NCI-H1105 (cell line): ENCODE data around the gene HTR4.

Experiments
- DNase-seq: peaks from one replicate; lab custom pipeline; 2025; lab: John Stamatoyannopoulos, UW

The HTR4 gene

DNA sequence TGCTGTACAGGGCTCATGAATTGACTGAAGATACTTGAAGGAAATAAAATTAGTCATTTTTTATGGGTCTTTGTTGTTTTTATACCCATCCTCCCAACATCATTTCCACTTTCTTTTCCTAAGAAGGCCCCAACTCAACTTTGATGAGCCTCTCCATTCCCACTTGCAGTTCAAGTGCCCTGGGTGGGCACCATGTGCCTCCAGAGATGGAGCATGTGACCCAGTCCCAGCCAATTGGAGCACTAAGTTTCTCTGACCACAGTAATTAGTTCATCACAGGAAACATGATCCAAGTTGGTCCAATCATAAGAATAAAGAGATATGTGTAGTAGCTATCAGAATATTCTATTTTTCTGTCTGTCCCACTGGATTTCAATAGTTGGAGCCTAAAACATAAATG is 46.9 kb downstream of the HTR4 start:
- no peak for DNase-seq

DNA sequence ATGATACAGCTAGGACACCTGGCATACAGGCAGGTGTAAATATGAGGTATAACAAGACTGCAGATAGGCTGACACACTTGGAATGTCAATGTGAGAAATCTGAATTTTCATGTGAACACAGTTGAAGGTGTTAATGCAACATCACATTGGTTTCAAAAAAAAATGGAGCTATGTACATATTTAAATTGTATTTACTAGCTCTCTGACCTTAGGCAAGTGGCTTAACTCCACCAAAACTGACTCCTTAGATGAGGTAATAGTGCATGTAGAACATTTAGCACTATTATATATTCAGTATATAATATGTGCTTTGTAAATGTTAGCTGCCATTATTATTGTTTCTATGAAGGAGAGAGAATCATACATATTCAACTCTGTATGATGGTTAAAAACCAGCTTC is 48.0 kb downstream of the HTR4 start:
- DNase-seq, result no peak

DNA sequence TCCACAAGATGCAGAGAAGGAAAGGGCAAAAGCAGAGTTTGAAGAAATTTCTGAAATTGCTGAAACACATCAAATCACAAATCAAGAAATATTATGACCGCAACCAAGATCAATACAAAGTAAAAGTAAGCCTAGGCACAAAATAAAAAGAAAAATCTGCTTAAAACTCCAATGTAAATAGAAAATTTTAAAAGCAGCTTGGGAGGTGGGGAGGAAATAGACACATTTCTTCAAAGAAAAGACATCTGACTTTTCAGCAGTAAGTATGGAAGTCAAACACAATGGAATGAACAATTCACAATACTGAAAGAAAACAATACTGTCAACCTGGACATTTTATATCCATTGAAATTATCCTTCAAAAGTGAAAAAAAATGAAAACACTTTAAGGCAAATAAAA is 55.1 kb downstream of the HTR4 start:
- no peak for DNase-seq

DNA sequence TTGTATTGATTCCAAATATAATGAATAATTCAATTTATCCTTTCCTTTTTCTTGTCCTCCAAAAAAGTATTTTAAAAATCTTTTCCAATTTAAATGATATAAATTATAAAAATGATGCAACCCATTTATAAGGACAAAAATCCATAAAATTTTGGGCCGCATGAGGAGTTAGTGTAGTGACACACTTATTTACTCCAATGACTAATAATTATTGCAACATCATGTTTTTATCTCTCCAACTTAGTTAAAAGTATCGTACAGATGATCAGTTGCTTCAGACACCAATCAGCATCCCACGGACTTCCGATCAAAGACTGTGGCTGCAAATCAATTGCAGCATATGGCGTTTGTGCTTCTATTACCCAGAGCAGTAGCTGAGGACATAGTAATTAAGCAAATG is 58.6 kb downstream of the HTR4 start:
- no peak for DNase-seq

DNA sequence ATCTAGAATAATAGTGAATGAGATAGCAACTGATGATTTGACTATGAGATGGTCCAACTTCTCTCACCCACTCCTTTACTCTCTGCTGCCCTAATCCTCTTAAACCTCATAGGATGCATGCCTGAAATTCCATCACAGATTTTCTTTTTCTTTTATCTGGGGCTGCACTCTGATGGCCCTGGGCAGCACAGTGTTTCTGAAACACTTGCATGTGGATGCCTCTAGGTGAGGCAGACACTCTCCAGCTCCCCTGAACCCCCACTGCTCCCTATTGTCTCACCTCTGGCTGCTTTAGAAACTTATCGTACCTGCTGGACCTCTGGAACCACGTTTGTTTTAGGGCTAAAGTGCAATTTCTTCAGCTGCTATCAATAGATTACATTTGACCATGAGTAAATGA is 67.5 kb downstream of the HTR4 start:
- DNase-seq, result no peak

DNA sequence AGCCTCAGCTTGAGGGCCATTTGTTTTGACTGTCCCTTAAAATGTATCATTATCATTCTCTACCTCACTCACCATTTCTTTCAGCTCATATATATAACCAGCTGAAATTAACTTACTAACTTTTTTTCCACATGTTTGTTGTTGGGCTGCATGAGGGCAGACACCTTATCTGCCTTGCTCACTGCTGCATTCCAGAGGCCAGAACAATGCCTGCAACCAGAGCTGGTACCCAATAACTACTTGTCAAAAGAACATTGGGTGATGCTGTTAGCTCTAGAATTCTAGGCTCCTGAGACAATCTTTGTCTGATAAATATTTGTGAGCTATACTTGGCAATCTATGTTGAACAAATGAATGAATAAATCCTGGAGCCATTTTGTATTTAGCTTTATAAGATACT is 68.3 kb downstream of the HTR4 start:
- no peak for DNase-seq

DNA sequence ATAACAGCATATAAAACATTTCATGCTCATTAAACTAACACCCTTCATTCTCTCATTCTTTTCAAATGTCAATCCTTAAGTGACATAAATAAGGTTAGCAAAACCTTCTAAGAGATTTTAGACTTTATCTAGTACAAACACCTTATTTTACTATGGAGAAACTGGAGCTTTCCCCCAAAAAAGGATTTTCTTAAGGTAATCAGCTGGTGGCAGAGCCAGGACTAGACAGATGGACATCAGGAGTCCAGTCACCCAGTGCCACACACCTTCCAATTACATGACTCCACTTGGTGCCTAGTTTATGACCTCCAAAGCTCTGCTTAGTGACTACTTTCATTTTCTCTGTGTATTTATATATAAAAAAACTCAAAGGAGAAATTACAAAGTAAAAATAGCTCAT is 70.2 kb downstream of the HTR4 start:
- DNase-seq, result no peak

DNA sequence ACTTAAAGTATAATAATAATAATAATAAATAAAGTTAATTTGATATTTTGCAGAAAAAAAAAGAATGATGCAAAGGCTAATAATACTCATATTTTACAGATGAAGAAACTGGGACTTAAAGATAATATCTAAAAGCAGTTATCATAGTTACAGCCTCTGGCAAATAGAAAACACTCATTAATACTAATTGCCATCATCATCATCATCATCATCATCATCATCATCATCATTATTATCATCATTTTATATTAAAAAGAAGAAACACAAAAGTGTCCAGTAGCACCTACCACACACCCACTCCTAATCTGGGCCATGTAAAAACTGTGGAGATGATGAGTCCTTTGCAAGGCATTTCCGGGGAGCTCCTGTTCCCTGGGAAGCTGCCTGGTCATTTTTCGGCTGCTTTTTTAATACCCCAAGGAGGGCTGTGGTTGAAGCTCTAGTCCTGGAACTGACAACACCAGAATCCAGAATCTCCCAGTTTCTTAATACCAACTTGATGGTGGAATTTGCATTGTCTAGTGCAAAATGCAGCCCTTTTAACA is 70.8 kb downstream of the HTR4 start:
- no peak for DNase-seq

DNA sequence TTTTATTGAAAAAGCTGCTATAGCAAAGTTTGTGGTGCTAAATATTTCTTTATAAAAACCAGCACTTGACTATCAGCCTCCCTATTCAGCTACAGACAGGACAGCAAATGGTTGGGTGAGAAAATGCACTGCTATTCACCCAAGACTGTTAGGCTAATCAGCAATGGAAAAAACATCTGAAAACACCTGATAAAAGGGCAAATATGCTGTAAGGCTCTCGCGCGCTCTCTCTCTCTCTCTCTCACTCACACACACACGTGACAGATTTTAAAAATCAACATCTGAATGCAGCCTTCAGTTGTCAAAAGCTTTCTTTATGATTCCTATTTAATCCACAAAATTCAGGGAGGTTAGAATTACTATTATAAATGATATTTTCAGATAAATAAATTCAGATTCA is 80.2 kb downstream of the HTR4 start:
- no peak for DNase-seq

DNA sequence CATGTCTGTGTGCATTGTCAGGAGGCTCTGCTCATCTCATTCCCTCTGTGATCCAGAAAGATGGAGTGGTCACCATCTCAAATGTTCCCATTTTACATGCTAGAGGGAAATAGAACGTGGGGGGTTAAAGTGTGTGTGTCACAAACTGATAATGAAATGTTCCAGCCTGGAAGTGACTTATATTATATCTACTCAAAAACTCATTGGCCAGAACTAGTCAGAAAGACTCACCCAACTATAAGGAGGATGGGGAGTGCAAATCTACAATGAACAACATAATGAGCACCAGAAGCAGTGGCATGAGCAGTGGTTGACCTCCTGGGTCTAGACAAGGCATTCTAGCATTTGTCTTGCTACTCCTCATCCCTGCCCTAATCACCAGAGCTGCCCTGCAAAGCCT is 81.0 kb downstream of the HTR4 start:
- no peak for DNase-seq

DNA sequence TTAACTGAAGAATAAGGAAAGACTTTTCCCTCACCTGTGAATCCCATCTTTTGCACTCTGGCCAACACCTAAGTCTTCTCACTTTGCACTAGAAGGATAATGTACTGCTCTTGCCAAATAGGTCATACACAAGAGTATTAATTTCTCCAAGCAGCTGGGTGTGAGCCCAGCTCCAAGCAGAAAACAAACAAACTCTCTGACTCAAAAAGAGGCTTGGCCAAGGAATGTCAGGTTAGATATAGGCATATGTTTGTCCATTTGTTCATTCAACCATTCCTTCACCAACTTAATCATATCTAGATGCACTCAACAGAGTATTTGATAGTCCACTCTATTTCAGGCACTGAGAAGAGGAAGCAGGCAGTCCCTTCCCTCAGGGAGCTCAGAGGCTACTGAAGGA is 84.4 kb downstream of the HTR4 start:
- DNase-seq, result no peak

DNA sequence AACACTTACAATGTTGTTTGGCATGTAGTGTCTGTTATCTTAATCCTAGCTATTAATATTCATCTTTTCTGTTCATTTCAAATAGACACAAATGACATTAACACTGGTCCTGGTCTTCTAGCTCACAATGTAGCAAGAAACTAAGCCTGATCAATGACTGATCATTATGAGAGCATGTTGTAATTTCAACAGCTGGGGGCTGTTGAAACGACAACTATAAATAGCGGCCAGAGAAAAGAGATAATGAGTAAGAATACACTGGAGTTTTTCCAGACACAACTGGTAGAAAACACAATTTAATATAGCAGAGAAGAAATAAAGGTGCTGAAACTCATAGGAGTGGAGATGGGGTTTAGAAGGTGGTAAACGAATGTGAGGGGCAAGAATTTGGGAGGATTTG is 89.2 kb downstream of the HTR4 start:
- DNase-seq, result no peak

DNA sequence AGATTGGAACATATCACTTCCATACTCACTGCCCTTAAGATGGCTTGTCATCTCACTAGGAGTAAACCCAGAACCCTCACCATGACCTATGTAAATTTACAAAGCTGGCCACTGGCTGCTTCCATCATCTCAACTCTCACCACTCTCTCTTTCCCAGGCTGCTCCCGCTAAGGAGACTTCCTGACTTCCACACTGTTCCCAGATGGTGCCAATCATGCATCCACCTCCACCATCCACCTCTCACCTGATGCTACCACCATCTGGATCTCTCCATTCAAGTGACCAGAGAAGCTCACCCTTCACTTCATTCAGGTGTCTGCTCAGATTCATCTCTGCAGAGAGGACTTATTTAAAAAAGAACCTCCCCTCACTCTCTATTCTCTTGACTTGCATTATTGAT is 91.3 kb downstream of the HTR4 start:
- DNase-seq, result no peak

DNA sequence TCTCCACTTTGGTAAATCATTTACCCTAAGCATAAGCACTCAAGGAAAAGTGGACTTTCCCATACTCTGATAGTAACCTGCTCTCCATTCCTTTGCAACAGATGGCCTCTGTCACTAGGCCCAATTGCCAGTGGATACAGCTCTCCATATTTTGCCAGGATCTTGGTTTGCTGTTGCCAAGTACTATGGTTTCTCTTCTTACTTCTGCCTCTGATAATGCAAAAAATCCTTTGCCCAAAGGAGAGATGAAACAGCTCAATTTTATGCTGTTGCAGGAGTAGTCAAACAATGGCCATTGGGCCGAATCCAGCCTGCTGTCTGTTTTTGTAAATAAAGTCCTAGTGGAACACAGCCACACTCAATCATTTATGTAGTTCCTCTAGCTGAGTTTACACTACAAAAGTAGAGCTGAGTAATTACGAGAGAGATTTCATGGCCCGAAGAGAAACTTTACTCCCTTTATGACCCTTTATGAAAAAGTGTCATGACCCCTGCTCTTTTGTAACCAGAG is 92.5 kb downstream of the HTR4 start:
- no peak for DNase-seq

DNA sequence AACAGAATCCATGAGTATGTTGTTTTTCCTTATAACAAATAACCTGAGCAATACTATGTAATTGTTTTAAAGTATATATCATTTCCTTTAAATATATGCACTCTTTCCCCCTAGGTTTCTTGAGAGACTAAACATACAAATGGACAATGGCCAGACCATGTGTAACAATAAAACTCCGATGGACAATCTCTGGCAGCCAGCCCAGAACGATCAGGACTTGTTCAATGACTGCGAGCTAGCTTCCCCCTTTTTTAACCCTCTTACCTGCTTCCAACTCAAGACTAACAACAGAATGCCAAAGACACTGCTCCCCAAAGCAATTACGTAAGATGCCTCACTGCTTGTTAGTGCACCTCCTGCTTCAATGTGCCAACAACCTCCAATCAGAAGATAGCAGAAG is 94.9 kb downstream of the HTR4 start:
- DNase-seq, result no peak

DNA sequence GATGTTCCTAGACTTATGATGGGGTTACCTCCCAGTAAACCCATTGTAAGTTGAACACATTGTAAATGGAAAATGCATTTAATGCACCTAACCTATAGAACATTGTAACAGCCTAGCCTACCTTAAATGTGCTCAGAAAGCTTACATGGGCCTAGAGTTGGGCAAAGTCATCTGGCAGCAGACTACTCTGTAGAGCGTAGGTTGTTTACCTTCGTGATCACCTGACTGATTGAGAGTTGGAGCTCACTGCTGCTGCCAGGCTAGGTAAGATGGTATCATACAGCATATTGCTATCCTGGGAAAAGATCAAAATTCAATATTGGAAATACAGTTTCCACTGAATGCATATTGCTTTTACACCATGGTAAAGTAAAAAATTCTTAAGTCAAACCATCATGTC is 95.4 kb downstream of the HTR4 start:
- DNase-seq, result no peak

DNA sequence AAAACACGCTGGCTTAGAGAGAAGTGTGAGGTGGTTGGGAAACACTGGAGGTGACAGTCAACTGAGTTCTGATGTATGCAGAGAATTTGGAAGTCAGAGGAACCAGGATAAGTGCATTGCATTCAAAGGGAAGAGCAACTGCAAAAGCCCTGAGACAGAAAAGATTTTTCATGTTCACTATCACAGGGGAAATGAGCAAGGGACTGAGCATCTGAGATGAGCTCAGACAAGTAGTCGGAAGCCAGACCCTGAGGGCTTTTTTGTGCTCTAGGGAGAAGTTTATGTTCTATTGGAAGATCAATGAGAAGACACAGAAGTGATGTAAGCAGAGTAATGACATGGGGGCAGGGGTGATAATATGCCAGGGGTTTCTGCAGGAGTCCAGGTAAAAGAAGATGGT is 97.5 kb downstream of the HTR4 start:
- no peak for DNase-seq

DNA sequence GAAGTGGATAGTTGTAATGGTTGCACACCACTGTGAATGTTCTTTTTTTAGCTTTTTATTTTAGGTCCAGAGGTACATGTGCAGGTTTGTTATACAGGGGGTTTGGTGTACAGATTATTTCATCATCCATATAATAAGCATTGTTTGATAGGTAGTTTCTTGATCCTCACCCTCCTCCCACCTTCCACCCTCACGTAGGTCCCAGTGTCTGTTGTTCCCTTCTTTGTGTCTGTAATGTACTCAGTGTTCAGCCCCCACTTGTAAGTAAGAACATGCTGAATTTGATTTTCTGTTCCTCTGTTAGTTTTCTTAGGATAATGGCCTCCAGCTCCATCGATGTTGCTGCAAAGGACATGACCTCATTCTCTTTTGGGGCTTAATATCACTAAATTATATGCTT is 99.7 kb downstream of the HTR4 start:
- no peak for DNase-seq

DNA sequence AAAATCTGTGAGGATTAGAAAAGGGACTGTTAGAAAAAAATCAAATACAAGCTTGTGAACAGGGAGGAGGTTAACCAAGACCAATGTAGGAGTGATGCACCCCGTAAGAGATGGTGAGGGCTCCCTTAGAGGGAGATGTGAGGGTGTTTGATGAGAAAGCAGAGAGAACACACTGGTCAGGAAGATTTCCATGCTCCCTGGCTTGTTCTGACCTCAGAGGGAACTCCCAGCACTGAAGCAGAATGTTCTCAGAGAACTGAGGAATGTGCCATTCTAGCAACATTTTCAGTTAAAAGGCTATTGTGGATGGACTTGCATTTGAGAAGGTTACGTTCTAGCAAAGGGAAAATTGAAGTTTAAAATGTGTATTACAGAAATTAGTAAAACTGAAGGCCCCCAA is 110.6 kb downstream of the HTR4 start:
- no peak for DNase-seq

DNA sequence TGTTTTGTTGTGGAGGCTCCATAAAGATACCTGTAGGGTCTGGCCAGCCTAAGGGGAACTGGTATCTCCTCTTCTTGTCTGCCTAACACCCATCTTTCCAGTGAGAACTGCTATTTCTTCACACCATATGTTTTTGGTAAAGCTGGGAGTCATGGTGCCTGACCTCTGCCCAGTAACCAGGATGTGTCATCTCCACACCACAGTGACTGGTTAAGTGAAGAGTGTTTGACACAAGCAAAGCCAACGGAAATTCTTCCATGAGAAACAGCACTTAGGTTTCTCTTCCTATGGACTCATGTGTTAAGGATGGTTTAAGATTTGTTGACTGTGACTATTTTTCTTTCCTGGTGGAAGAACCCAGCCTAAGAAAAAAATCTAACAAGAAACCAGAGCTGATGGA is 111.5 kb downstream of the HTR4 start:
- DNase-seq, result no peak

DNA sequence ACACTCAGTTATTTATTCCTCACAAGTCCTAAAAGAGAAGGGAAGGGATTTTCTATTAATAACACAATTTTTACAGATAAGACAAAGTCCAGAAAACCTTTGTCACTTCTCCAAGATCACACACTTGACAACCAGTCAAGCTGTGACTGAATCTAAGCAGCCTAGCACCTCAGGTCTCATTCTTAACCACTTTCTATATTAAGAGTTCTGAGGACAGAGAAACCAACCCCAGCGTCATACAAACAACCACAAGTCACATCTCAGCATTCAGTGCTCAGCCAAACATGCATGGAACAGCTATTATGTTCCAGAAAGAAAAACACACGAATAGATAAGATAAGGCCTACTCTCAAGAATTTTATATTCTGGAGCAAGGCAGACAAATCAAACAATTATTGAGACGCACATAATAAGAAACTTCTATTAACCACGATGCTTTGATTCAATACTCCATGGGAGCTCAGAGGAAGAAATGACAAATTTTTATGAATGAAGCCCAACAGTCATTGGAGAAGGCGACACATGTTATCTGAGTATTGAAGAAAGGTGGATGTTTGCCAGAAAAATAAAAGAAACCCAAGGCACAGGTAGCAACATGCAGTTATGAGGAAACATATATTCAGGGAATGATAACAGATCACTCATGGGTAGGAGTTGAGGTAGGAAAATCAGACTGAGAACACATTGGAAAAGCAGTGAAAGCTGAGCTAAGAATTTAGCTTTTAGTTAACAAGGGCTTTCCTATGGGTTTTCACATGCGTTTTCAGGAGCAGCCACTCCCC is 113.1 kb downstream of the HTR4 start:
- no peak for DNase-seq

DNA sequence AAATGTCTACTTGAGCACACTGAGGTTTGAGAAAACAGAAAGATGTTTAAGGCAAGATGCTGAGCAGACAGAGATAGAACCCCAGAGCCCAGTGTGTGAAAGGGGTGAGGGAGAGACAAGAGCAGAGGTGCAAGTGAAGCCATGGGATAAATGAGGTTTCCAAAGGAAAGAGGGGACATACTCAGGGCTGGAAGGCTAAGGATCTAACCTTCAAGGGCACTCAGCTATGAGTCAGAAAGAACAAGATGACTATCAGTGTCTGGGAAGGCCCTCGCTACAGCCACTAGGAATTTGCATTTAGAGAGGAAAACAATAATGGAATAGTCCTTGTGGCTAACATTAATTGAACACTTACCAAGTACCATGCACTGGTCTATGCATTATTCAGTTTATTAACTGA is 113.7 kb downstream of the HTR4 start:
- no peak for DNase-seq

DNA sequence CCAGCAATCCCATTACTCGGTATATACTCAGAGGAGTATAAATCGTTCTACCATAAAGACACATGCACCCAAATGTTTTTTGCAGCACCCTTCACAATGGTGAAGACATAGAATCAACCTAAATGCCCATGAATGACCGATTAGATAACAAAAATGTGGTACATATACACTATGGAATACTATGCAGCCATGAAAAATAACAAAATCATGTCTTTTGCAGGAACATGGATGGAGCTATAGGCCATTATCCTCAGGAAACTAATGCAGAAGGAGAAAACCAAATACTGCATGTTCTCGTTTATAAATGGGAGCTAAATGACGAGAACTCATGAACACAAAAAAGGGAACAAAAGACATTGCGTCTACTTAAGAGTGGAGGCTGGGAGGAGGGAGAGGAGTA is 114.5 kb downstream of the HTR4 start:
- no peak for DNase-seq

DNA sequence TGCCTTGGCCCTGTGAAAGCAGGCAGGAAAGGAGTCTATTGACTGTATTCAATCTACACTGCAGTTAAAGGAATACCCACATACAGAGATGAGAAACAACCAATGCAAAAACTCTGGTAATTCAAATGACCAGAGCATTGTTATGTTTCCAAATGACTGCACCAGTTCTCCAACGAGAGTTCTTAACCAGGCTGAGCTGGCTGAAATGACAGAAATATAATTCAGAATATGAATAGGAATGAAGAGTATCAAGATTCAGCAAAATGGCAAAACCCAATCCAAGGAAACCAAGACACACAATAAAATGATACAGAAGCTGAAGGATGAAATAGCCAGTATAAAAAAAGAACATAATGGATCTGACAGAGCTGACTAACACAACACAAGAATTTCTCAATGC is 119.1 kb downstream of the HTR4 start:
- no peak for DNase-seq
